Smooth muscle cell (in vitro differentiated cells): ENCODE results near the gene SLC17A5. TPM values are rescaled to one million over a fixed set of nuclear protein-coding genes. Genes with fewer than 3 reads are reported as not detected.

Experiments used
- DNase-seq: peaks from one replicate; lab custom pipeline; 2025; ENCODE audit not compliant: unreplicated experiment; lab: John Stamatoyannopoulos, UW
- H2AFZ ChIP-seq: fragments of 200-600 bp; sonication (generic); 2 replicates; pipeline ENCODE4 v1.6.0; 2016; ENCODE audit warnings: antibody characterized with exemption, low read depth, mild to moderate bottlenecking
- H3F3A ChIP-seq: fragments of 200-600 bp; sonication (generic); 2 replicates; pipeline ENCODE4 v1.6.0; 2017; ENCODE audit warnings: antibody characterized with exemption, low read depth
- H3K27ac ChIP-seq: fragments of 200-600 bp; sonication (generic); 2 replicates; pipeline ENCODE4 v1.5.1; 2016; ENCODE audit warnings: low read depth, mild to moderate bottlenecking
- H3K27me3 ChIP-seq: fragments of 200-600 bp; sonication (generic); 2 replicates; pipeline ENCODE4 v1.6.1; 2016; ENCODE audit warnings: low read depth, mild to moderate bottlenecking
- H3K36me3 ChIP-seq: fragments of 200-600 bp; sonication (generic); 2 replicates; pipeline ENCODE4 v1.5.1; 2016; ENCODE audit warnings: low read depth
- H3K4me1 ChIP-seq: fragments of 200-600 bp; sonication (generic); 2 replicates; pipeline ENCODE4 v1.5.1; 2016; ENCODE audit warnings: low read depth
- H3K4me2 ChIP-seq: fragments of 200-600 bp; sonication (generic); 2 replicates; pipeline ENCODE4 v1.6.0; 2016; ENCODE audit warnings: mild to moderate bottlenecking
- H3K4me3 ChIP-seq: fragments of 200-600 bp; sonication (generic); 2 replicates; pipeline ENCODE4 v1.5.1; 2016; ENCODE audit warnings: mild to moderate bottlenecking
- H3K79me2 ChIP-seq: fragments of 200-600 bp; sonication (generic); 2 replicates; pipeline ENCODE4 v1.6.0; 2016; ENCODE audit warnings: low read depth, mild to moderate bottlenecking
- H3K9ac ChIP-seq: fragments of 200-600 bp; sonication (generic); 2 replicates; pipeline ENCODE4 v1.6.0; 2016; ENCODE audit warnings: low read depth
- H3K9me3 ChIP-seq: fragments of 200-600 bp; sonication (generic); replicated peaks from 2 replicates; pipeline ENCODE4 v1.5.1; 2016; ENCODE audit warnings: low read depth
- H4K20me1 ChIP-seq: fragments of 200-600 bp; sonication (generic); 2 replicates; pipeline ENCODE4 v1.6.0; 2016; ENCODE audit warnings: low read depth
- CTCF ChIP-seq: fragments of 200-600 bp; sonication (generic); IDR thresholded peaks from 2 replicates; pipeline ENCODE4 v1.5.1; 2017; ENCODE audit warnings: borderline replicate concordance, mild to moderate bottlenecking, antibody characterized with exemption; ENCODE audit not compliant: insufficient read depth, poor library complexity, severe bottlenecking
- WGBS: methylation state at CpG from one replicate; pipeline ENCODE4 v1.1.7; 2016; ENCODE audit warnings: low lambda C conversion rate; 5-methylcytosine and 5-hydroxymethylcytosine counted together
- polyA plus RNA-seq: library from polyadenylated mRNA; unstranded; fragments of >200 nt; fragmentation: Nextera tagmentation; extraction: Ambion mirVana; gene quantifications from 2 replicates; pipeline ENCODE4 v1.2.1, GENCODE V29; 2016
- small RNA-seq: library from RNA; depleted of rRNA; stranded (forward); fragments of <200 nt; gene quantifications from one replicate; pipeline ENCODE3, GENCODE V24; 2014
- total RNA-seq: library from RNA; depleted of rRNA; stranded (reverse); fragments of >200 nt; gene quantifications from 2 replicates; pipeline ENCODE4 v1.2.3, GENCODE V29; 2014

The SLC17A5 gene
- total and polyA plus RNA-seq, 2 experiments from 2014 or later = 36.4 to 39.9 TPM

DNA sequence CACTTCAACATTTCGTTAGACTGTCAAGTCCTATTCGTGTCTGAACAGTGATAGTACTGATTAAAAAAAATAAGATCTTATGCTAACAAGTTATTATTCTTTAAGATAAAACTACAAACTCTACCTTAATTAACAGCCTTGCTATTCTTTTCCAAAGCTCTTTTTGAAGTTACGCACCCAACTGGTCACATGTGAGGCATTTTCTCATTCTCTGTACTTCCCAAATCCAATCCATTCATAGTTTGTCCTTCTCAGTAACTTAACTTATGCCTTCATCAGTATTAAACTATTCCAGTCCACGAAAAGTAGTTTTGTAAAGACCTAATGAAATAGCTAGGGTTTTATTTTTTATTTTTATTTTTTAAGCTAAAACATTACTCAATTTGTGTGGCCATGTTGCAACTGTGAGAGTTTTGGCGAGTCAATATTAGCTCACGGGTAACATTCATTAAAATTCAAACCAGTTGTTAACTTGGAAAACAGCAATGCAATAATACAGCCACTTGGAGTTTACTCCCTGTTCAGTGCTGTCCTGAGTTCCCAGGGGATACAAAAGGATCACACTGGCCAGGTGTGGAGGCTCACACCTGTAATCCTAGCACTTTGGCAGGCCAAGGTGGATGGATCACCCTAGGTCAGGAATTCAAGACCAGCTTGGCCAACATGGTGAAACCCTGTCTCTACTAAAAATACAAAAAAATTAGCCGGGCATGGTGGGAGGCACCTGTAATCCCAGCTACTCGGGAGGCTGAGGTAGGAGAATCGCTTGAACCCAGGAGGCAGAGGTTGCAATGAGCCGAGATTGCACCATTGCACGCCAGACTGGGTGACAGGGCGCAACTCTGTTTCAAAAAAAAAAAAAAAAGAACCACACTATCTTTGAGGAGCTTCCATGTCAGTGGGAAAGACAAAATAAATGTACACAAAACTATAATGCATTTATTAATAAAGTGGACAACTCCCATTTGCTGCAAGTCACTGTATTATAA lies 105.0 kb downstream of the SLC17A5 start:
- DNase-seq = no peak
- no peaks in the 10 kb centered on the region for H4K20me1 ChIP-seq
- H3F3A ChIP-seq = no peaks in the 10 kb centered on the region
- no peak for TF ChIP-seq CTCF
- no peaks in the 10 kb centered on the region for H3K9me3 ChIP-seq
- no peak overlapping the region for H3K4me2 ChIP-seq
- no peak overlapping the region for H3K9ac ChIP-seq
- no peak overlapping the region for H3K27ac ChIP-seq
- no peaks in the 10 kb centered on the region for H3K27me3 ChIP-seq
- no peak overlapping the region for H2AFZ ChIP-seq
- H3K36me3 ChIP-seq = no peaks in the 10 kb centered on the region
- 88% methylated on average over 12 of the region's 12 CpGs for WGBS
- no peaks in the 10 kb centered on the region for H3K4me1 ChIP-seq
- no peaks in the 10 kb centered on the region for H3K79me2 ChIP-seq
- no peak overlapping the region for H3K4me3 ChIP-seq

GRCh38 chr6:73547036-73547435 lies 106.8 kb downstream of the SLC17A5 start:
- 77% methylated on average over 1 of the region's 1 CpG for WGBS
- no peaks in the 10 kb centered on the region for H4K20me1 ChIP-seq
- H3K4me2 ChIP-seq = no peak overlapping the region
- no peaks in the 10 kb centered on the region for H3K79me2 ChIP-seq
- H3F3A ChIP-seq = no peaks in the 10 kb centered on the region
- DNase-seq = no peak
- H3K27me3 ChIP-seq = no peaks in the 10 kb centered on the region
- H3K27ac ChIP-seq = no peak overlapping the region
- no peaks in the 10 kb centered on the region for H3K36me3 ChIP-seq
- H3K4me3 ChIP-seq = no peak overlapping the region
- H2AFZ ChIP-seq = no peak overlapping the region
- H3K4me1 ChIP-seq = no peaks in the 10 kb centered on the region
- no peak overlapping the region for H3K9ac ChIP-seq
- H3K9me3 ChIP-seq = no peaks in the 10 kb centered on the region
- no peak for TF ChIP-seq CTCF

Small RNA genes within 50 kb of the gene (small RNA-seq; reads per million reads assigned to genes)
- not detected for gene RPS27P15

Other genes with a start within 250 kb of the SLC17A5 start
- 1.8 and 2.6 TPM in 2 replicates for gene CGAS, start 201.7 kb downstream of the SLC17A5 start, total RNA-seq
- 0.87 and 1.6 TPM in 2 replicates for gene CGAS, start 201.7 kb downstream of the SLC17A5 start, polyA plus RNA-seq
- gene MTO1, start 192.3 kb downstream of the SLC17A5 start, total RNA-seq = 23.6 and 27.6 TPM in 2 replicates
- 16.5 TPM in 2 replicates for gene MTO1, start 192.3 kb downstream of the SLC17A5 start, polyA plus RNA-seq
- 8,046 and 9,106 TPM in 2 replicates for gene EEF1A1, start 133.0 kb downstream of the SLC17A5 start, total RNA-seq
- gene EEF1A1, start 133.0 kb downstream of the SLC17A5 start, polyA plus RNA-seq = 2,147 and 2,255 TPM in 2 replicates
- gene CD109, start 42.2 kb upstream of the SLC17A5 start, total RNA-seq = 28.0 and 31.1 TPM in 2 replicates
- 4.6 and 7.7 TPM in 2 replicates for gene CD109, start 42.2 kb upstream of the SLC17A5 start, polyA plus RNA-seq